GM12872 (cell line): Measurements from ENCODE around the gene VSIG2.

Experiments
- CTCF ChIP-seq: IDR thresholded peaks from 3 replicates; pipeline ENCODE4 v1.5.1; 2011; ENCODE audit warnings: low read depth, mild to moderate bottlenecking, low read length, moderate library complexity; ENCODE audit not compliant: insufficient read depth

VSIG2 gene

GRCh38 chr11:124745835-124746620, 6.0 kb downstream of the VSIG2 start:
- TF ChIP-seq CTCF, result peak; percentile 61

- no peak for TF ChIP-seq CTCF
These were observed 6.7 kb downstream of the VSIG2 start for GRCh38 chr11:124745270-124745834.

- TF ChIP-seq CTCF, result no peak
These were observed 9.0 kb downstream of the VSIG2 start for GRCh38 chr11:124743050-124743449.

- TF ChIP-seq CTCF, result no peak
These were observed 9.5 kb downstream of the VSIG2 start for GRCh38 chr11:124742555-124742954.

GRCh38 chr11:124740277-124740882, 11.7 kb downstream of the VSIG2 start:
- TF ChIP-seq CTCF, result peak; percentile 71

- TF ChIP-seq CTCF, result no peak
These were observed 12.4 kb downstream of the VSIG2 start, which contains the start of gene NRGN for GRCh38 chr11:124739479-124740276. TSS of gene NRGN (plus strand) at chr11:124739942. CDS start at chr11:124740085, 143 bp downstream.

- no peak for TF ChIP-seq CTCF
These were observed 13.2 kb downstream of the VSIG2 start for GRCh38 chr11:124738713-124739478.
